HG03520 (cell line): ENCODE data around the gene PLXND1.

Experiments
- ATAC-seq: cut with Tn5 transposase; IDR thresholded peaks from one replicate; pipeline ENCODE4 v1.9.1; 2021; ENCODE audit warnings: mild to moderate bottlenecking, moderate library complexity; ENCODE audit not compliant: unreplicated experiment

The PLXND1 gene

DNA sequence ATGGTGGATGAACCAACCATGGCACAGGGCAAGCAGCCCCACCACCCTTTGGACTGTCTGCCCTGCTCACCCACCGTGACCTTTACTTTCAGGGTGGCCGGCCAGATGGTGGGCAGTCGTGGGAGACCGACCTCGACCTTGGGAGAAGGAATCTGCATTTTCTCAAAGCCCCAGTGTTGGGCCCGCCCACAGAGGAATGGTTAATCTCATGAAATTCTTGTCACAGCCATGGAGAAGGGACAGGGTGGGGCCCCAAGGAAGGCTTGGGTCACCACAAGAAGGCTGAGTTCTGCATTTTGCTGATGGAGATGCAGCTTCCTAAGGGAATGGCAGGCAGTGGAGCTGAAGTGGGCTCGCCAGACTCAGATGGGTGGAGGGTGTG, 2.9 kb downstream of the PLXND1 start:
- no peak for ATAC-seq

- ATAC-seq = no peak
These were observed 3.5 kb downstream of the PLXND1 start for GRCh38 chr3:129602730-129603560.

DNA sequence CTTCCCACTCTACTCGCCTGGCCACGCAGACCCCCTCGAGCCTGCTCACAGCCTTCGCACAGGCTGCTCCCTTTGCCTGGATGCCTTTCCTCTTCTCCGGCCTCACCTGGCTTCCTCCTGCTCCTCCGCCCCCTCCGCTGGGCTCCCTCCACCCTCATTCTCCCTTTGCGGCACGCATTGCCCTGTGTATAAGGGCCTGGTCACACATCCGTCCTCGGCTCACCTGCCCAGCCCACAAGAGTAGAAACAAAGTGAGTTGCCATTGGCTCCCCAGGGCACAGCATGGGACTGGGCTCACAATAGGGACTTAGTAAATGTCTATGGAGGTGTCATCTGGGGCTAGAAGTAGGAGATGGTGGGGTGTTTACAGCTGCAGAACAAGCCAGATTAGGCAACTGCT, 4.2 kb downstream of the PLXND1 start:
- no peak for ATAC-seq

DNA sequence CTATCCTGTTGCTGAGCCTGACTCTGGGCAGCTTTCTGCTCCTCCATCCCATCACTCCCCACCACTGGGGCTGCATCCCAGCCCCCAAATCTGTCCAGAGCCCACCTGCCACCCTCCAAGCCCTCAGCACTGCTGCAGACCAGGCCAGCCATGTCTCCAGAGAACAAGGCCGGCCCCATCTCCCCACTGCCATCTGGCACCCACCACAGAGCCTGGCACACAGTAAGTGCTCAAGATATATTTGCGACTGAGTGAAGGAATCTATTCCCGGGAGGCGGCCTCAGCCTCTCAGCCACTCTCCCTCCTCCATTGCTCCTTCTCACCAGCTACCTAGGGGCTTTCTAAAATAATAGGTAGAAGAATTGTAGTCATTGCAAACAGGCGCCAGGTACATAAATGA, 4.8 kb downstream of the PLXND1 start:
- ATAC-seq = no peak

GRCh38 chr3:129600348-129600747, 6.1 kb downstream of the PLXND1 start:
- no peak for ATAC-seq

DNA sequence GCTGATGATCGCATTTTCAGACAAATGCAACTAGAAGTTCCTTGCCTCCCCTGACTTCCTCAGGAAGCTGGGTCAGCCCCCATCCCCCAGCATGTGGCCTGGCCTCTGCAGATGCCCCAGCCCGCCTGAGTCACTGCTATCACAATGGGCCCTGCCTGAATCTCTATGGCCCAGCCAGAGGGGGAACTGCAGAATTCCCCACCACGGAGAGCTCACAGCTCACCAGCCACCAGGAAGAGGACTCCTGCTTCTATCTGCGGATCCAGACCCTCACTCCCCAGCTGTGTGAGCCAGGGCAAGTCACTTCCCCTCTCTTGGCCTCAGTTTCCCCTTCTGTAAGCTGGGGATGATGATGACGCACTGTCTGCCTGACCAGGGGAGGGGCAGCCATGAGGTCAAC, 6.9 kb downstream of the PLXND1 start:
- no peak for ATAC-seq

GRCh38 chr3:129599073-129599472, 7.4 kb downstream of the PLXND1 start:
- no peak for ATAC-seq

GRCh38 chr3:129598484-129598883, 8.0 kb downstream of the PLXND1 start:
- no peak for ATAC-seq

DNA sequence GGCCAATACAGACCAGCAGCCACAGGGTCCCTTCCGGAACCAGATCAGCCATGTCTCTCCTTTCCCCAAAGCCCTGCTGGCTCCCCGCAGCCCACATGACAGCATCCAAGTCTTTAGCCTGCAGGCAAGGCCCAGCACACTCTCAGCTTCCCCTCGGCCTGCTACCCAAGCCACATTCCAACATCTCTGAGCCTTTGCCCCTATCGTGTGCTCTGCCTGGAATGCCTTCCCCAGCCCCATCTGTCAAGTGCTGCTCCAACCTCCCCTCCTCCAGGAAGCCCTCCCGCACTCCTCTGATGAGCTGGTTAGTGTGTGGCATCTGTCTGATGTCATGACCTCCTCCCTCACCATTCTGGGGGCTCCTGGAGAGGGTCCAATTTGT, 8.5 kb downstream of the PLXND1 start:
- ATAC-seq = no peak

- no peak for ATAC-seq
These were observed 9.1 kb downstream of the PLXND1 start for GRCh38 chr3:129597087-129597999.

GRCh38 chr3:129596194-129597086, 10.0 kb downstream of the PLXND1 start:
- ATAC-seq = no peak

GRCh38 chr3:129595544-129596193, 10.8 kb downstream of the PLXND1 start:
- ATAC-seq = no peak

DNA sequence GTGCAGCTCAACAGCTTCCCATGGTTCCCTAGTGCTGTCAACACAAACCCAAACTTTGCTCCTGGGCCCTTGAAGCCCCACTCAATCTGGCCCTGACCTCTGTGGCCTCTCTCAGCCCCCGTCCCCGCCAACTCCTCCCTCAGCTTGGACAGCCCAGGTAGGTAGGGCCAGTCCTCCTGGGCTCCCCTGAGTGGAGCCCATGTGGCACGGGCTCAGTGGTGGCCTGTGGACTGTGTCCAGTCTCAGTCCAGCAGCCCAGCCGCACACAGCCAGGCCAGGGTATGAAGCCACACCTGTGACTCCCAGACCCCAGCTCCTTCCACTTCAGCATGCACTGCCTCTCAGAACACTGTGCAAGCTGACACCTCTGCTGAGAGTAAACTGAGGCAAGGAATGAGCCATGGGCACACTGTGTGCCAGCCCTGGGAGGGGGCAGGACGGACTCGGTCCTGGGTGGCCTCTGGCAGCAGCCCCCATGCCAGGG, 11.5 kb downstream of the PLXND1 start:
- no peak for ATAC-seq

GRCh38 chr3:129594409-129594808, 12.1 kb downstream of the PLXND1 start:
- no peak for ATAC-seq

- no peak for ATAC-seq
These were observed 12.7 kb downstream of the PLXND1 start for GRCh38 chr3:129593595-129594339.

GRCh38 chr3:129593230-129593594, 13.3 kb downstream of the PLXND1 start:
- no peak for ATAC-seq

DNA sequence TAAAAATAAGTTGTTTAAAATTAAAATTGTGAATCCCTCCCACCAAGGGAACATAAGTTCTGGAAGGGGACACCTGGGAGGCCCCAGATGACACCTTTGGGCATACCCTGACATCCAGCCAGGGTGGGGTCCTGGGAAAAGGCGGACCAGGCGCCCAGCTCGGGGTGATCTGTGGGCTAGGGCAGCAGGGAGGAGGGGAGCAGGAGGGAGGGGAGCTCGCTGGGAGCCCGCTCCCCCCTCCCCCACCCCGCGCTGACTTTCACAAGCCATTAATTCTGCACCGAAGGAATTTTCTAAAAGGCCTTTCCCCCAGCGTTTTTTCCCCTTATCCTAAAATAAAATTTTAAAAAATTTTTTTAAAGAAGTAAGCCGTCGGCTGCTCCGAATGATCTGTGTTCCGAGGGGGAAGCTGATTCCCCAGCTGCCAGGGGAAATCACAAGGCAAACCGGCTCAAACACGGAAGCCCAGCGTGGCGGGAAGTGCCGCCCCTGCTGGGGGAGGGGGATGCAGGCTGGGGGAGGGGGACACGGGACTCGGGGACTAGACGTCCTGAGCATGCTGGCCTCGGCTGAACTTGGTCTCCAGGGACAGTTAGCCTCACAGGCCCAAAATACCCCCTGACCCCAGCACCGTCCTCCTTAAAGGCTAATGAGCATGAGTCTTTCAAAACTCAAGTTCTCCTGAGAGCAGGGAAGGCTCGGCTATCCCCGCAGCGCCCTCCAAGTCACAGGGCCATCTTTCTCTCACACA, 13.9 kb downstream of the PLXND1 start:
- no peak for ATAC-seq

- no peak for ATAC-seq
These were observed 14.5 kb downstream of the PLXND1 start for GRCh38 chr3:129591932-129592331.

GRCh38 chr3:129590215-129590614, 16.3 kb downstream of the PLXND1 start:
- ATAC-seq = no peak
